NT2/D1 (cell line): ENCODE results near the gene MMP17.

Source experiments
- SUZ12 ChIP-seq: IDR thresholded peaks from 2 replicates; pipeline ENCODE4 v1.6.1; 2011; ENCODE audit not compliant: insufficient read length, insufficient read depth; ENCODE audit errors: extremely low read depth
- YY1 ChIP-seq: IDR thresholded peaks from 2 replicates; pipeline ENCODE4 v1.6.1; 2011; ENCODE audit not compliant: insufficient read length, insufficient read depth
- ZNF274 ChIP-seq: IDR thresholded peaks from 2 replicates; pipeline ENCODE4 v1.6.1; 2011; ENCODE audit warnings: mild to moderate bottlenecking, low read depth, low read length

- TF ChIP-seq SUZ12 (no peak), YY1 (no peak), ZNF274 (no peak)
Measured at GRCh38 chr12:131797588-131797934, 30.6 kb upstream of the MMP17 start.
